HG02884 (cell line): ENCODE measurements around the gene ZC3H12C.
"Not testable (repeated sequence)": the region's sequence is repeated elsewhere in the genome, so short reads cannot be mapped to it uniquely, and the experiment has no call there.

Experiments
- ATAC-seq: cut with Tn5 transposase; IDR thresholded peaks from one replicate; pipeline ENCODE4 v1.9.1; 2021; ENCODE audit warnings: mild to moderate bottlenecking, moderate library complexity; ENCODE audit not compliant: unreplicated experiment

The ZC3H12C gene

GRCh38 chr11:110208678-110209312 lies 115.6 kb downstream of the ZC3H12C start:
- ATAC-seq = not testable (repeated sequence)

DNA sequence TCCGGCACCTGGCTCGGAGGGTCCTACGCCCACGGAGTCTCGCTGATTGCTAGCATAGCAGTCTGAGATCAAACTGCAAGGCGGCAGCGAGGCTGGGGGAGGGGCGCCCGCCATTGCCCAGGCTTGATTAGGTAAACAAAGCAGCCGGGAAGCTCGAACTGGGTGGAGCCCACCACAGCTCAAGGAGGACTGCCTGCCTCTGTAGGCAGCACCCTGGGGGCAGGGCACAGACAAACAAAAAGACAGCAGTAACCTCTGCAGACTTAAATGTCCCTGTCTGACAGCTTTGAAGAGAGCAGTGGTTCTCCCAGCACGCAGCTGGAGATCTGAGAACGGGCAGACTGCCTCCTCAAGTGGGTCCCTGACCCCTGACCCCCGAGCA lies 116.1 kb downstream of the ZC3H12C start:
- ATAC-seq = not testable (repeated sequence)

DNA sequence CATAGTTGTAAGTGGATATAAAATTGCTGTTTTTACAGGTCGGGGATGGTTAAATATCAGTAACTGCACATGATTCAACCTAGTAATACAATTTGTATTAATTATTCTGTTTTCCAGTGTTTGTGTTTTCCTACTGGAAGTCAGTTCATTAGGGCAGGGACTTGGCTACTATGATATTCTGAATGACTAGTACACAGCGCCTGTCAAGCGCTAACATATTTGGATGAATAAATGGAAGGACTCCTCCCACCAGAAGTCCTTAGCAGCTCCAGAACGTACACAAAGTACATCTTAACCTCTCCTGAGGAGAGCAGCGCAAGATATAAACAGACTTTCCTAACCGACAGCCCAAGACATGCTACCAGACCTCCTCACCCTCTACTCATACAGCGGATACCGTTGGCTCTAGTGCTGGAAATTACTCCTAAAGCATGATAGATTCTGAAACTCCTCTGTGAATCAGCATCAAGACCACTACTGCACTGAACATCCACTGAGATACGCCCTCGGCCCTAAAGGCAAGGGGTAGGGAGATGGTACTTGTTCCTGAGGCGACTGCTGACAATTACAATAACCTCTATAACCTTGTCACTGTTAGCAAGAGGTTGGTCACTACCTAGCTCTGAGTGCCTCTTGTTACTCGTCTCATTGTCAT lies 124.2 kb downstream of the ZC3H12C start:
- no peak for ATAC-seq

DNA sequence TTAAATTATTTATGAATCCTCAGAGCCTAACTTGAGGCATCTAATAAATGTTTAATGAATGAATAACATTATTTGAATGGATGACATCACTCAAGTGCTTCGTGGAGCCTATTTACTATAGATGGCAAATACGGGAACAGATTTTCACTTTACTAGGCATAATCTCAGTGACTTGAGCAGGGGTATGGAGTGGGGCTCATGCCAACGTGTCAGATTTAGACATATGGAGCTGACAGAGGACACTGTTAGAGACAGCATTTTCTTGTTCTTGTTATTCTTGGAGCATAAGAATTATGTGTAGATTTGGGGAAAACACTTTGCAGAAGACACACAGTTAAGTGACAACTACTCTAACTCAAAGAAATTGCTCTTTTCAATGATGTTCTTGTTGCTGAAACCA lies 124.7 kb downstream of the ZC3H12C start:
- no peak for ATAC-seq

DNA sequence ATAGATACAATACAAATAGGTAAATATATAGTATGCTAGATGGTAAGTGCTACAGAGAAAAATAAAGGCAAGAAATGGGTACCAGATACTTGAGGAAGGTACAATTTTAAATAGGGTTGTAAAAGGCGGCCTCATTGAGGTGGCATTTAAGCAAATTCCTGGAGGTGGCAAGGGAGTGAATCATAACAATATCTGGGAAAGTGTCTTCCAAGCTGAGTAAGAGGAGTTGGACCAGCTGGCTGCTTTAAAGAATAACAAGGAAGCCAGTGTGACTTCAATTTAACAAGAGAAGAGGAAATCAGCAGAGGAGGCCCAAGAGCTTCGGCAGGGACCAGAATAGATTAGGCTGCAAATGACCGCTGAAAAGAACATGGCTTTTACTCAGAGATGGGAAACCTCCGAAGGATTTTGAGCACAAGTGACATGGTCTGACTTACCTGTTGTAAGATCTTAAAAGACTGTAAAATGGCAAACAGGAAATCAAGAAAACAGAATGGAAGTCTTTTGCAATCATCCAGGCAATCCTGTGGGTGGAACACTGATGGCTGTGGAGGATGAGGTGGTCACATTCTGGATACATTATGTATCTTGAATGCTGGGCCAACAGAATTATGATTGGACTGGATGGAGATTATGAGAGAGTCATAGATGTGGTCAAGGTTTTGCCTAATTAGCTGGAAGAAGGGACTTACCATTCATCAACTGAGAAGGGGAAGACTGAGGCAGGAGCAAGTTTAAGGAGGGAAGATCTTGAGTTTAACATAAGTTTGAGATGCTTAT lies 126.0 kb downstream of the ZC3H12C start:
- no peak for ATAC-seq
